GM12873 (cell line): ENCODE measurements around the gene OR2A5.

Experiments used
- TF ChIP-seq, protein P1 (sequence below): IDR thresholded peaks from 2 replicates; pipeline ENCODE4 v1.5.1; 2012; ENCODE audit warnings: low read depth, mild to moderate bottlenecking, moderate library complexity, low read length, control low read depth; ENCODE audit not compliant: insufficient read depth; ENCODE audit errors: missing control alignments

The OR2A5 gene

GRCh38 chr7:144100607-144101006 lies 51.9 kb downstream of the OR2A5 start:
- TF ChIP-seq, protein P1, sequence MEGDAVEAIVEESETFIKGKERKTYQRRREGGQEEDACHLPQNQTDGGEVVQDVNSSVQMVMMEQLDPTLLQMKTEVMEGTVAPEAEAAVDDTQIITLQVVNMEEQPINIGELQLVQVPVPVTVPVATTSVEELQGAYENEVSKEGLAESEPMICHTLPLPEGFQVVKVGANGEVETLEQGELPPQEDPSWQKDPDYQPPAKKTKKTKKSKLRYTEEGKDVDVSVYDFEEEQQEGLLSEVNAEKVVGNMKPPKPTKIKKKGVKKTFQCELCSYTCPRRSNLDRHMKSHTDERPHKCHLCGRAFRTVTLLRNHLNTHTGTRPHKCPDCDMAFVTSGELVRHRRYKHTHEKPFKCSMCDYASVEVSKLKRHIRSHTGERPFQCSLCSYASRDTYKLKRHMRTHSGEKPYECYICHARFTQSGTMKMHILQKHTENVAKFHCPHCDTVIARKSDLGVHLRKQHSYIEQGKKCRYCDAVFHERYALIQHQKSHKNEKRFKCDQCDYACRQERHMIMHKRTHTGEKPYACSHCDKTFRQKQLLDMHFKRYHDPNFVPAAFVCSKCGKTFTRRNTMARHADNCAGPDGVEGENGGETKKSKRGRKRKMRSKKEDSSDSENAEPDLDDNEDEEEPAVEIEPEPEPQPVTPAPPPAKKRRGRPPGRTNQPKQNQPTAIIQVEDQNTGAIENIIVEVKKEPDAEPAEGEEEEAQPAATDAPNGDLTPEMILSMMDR: no peak

GRCh38 chr7:144102041-144102440 lies 53.3 kb downstream of the OR2A5 start:
- TF ChIP-seq, protein P1: no peak

- TF ChIP-seq, protein P1: no peak
These were observed 56.5 kb downstream of the OR2A5 start for GRCh38 chr7:144105211-144105610.
